ENCODE measurements around the gene ACTR10.
A peak's percentile ranks its signal among the peaks of the same experiment; 100 is the strongest.

ACTR10 gene

GRCh38 chr14:58199726-58200479 is at the start of gene ACTR10:
Gene ACTR10, plus strand, starts transcription at chr14:58200149. Its CDS starts 69 bp downstream, at chr14:58200218.
- peak; percentile 57 to 72 for DNase-seq

- no peak for DNase-seq
Measured at GRCh38 chr14:58150243-58150805, 49.6 kb upstream of the ACTR10 start.

- DNase-seq: no peak
Measured at GRCh38 chr14:58151133-58152013, 48.6 kb upstream of the ACTR10 start.

GRCh38 chr14:58152014-58152857 is 47.7 kb upstream of the ACTR10 start, which contains the start of gene ARMH4:
Gene ARMH4, minus strand, starts transcription at chr14:58152213. Its CDS starts 12,855 bp downstream, at chr14:58139358.
- peak in 1 of 2 experiments; percentile 37 for DNase-seq

- DNase-seq: no peak
Measured at GRCh38 chr14:58160561-58160960, 39.4 kb upstream of the ACTR10 start.

GRCh38 chr14:58166005-58166983 is 33.7 kb upstream of the ACTR10 start:
- DNase-seq: peak in 1 of 2 experiments; percentile 26

GRCh38 chr14:58167057-58167456 is 32.9 kb upstream of the ACTR10 start:
- peak in 1 of 2 experiments; percentile 60 for DNase-seq

- DNase-seq: no peak
Measured at GRCh38 chr14:58167891-58168290, 32.1 kb upstream of the ACTR10 start.

GRCh38 chr14:58171090-58171489 is 28.9 kb upstream of the ACTR10 start:
- peak in 1 of 2 experiments; percentile 2 for DNase-seq

- no peak for DNase-seq
Measured at GRCh38 chr14:58177125-58177524, 22.8 kb upstream of the ACTR10 start.

GRCh38 chr14:58189176-58189575 is 10.8 kb upstream of the ACTR10 start:
- DNase-seq: no peak

GRCh38 chr14:58191763-58192601 is 8.0 kb upstream of the ACTR10 start:
- DNase-seq: no peak

- no peak for DNase-seq
Measured at GRCh38 chr14:58193542-58193941, 6.4 kb upstream of the ACTR10 start.

GRCh38 chr14:58196198-58196597 is 3.8 kb upstream of the ACTR10 start:
- DNase-seq: no peak

- no peak for DNase-seq
Measured at GRCh38 chr14:58198086-58198485, 1.9 kb upstream of the ACTR10 start.

- no peak for DNase-seq
Measured at GRCh38 chr14:58200480-58200841, 512 bp downstream of the ACTR10 start.

GRCh38 chr14:58200846-58201245 is 897 bp downstream of the ACTR10 start:
- no peak for DNase-seq

- DNase-seq: no peak
Measured at GRCh38 chr14:58213176-58213575, 13.2 kb downstream of the ACTR10 start.

- DNase-seq: no peak
Measured at GRCh38 chr14:58215191-58215914, 15.4 kb downstream of the ACTR10 start.

GRCh38 chr14:58216544-58216943 is 16.6 kb downstream of the ACTR10 start:
- DNase-seq: no peak
